A549 (cell line): ENCODE measurements around the gene SLC51A. TPM values are rescaled to one million over a fixed set of nuclear protein-coding genes. Genes with fewer than 3 reads are reported as not detected.

Source experiments
- ATAC-seq, 2 experiments: fragments of 200-7000 bp in 1 of 2; fragments of >200 bp in 1 of 2; cut with Nextera tagmentation in 1 of 2; cut with Tn5 transposase in 1 of 2; 3 replicates each; pipeline versions ENCODE4 v1.8.0 to v1.9.1; 2018 to 2020; ENCODE audit warnings: mild to moderate bottlenecking in 1 of 2, moderate library complexity in 1 of 2
- CTCF ChIA-PET: fragments of 300-600 bp; sonication (Branson Sonifier 250); formaldehyde crosslinking; extraction: SDS; loops from one replicate; lab custom pipeline; 2021; ENCODE audit warnings: antibody characterized with exemption, inconsistent platforms; lab: Yijun Ruan, JAX
- POLR2A ChIA-PET: fragments of 350-600 bp; formaldehyde crosslinking; extraction: SDS; loops from one replicate; lab custom pipeline; 2021; ENCODE audit warnings: antibody characterized with exemption, inconsistent platforms; lab: Yijun Ruan, JAX
- DNase-seq, 2 experiments: peaks; one replicate each; pipeline versions ENCODE4 v3.0.0 to v3.0.0-alpha.2; 2011 to 2016; ENCODE audit warnings: low read depth in 1 of 2, low spot score in 1 of 2
- FAIRE-seq: peaks from 2 replicates; lab custom pipeline; 2011; peaks lifted over from hg19 to GRCh38; lab: Jason Lieb, UNC
- H3K27ac ChIP-seq, 2 experiments: fragments of >200 bp; sonication (Bioruptor Twin); formaldehyde crosslinking; 3 replicates each; pipeline ENCODE4 v1.5.1; 2016 to 2017
- H3K4me1 ChIP-seq: fragments of >200 bp; sonication (Bioruptor Twin); formaldehyde crosslinking; 3 replicates; pipeline ENCODE4 v1.6.1; 2016
- H3K4me2 ChIP-seq: fragments of >200 bp; sonication (Bioruptor Twin); formaldehyde crosslinking; 3 replicates; pipeline ENCODE4 v1.6.1; 2016
- H3K4me3 ChIP-seq: fragments of >200 bp; sonication (Bioruptor Twin); formaldehyde crosslinking; 3 replicates; pipeline ENCODE4 v1.5.1; 2016
- H3K9me3 ChIP-seq: fragments of >200 bp; sonication (Bioruptor Twin); formaldehyde crosslinking; 3 replicates; pipeline ENCODE4 v1.6.1; 2016
- BHLHE40 ChIP-seq: IDR thresholded peaks from 2 replicates; pipeline ENCODE4 v1.6.1; 2012; ENCODE audit warnings: low read depth, low read length, inconsistent platforms
- CBX2 ChIP-seq: fragments of 200-600 bp; sonication (generic); IDR thresholded peaks from 2 replicates; pipeline ENCODE4 v1.6.1; 2016; ENCODE audit warnings: low read depth, mild to moderate bottlenecking, borderline replicate concordance
- CBX8 ChIP-seq: fragments of 200-600 bp; sonication (generic); IDR thresholded peaks from 2 replicates; pipeline ENCODE4 v1.6.1; 2016
- CEBPB ChIP-seq, 2 experiments: fragments of >200 bp in 1 of 2; sonication (Bioruptor Twin) in 1 of 2; formaldehyde crosslinking in 1 of 2; IDR thresholded peaks; 2 replicates each; pipeline ENCODE4 v1.6.1; 2012 to 2016
- CHD2 ChIP-seq: fragments of 150-350 bp; IDR thresholded peaks from 2 replicates; pipeline ENCODE4 v1.6.1; 2014; ENCODE audit warnings: low read length; ENCODE audit not compliant: partially characterized antibody
- FOSB ChIP-seq: fragments of 250-450 bp; sonication (Bioruptor Pico); IDR thresholded peaks from 2 replicates; pipeline ENCODE4 v1.5.0; 2020; ENCODE audit warnings: mild to moderate bottlenecking, moderate library complexity
- GATA3 ChIP-seq: IDR thresholded peaks from 2 replicates; pipeline ENCODE4 v1.6.1; 2012; ENCODE audit warnings: borderline replicate concordance
- HOXA7 ChIP-seq: fragments of 250-450 bp; sonication (Bioruptor Pico); IDR thresholded peaks from 2 replicates; pipeline ENCODE4 v1.5.0; 2020; ENCODE audit warnings: mild to moderate bottlenecking, moderate library complexity
- JUNB ChIP-seq: fragments of >200 bp; sonication (Bioruptor Twin); formaldehyde crosslinking; IDR thresholded peaks from 2 replicates; pipeline ENCODE4 v1.6.1; 2016
- MAFK ChIP-seq: fragments of 450-650 bp; IDR thresholded peaks from 2 replicates; pipeline ENCODE4 v1.6.1; 2014; ENCODE audit not compliant: partially characterized antibody
- MAZ ChIP-seq: fragments of 150-350 bp; IDR thresholded peaks from 2 replicates; pipeline ENCODE4 v1.6.1; 2014; ENCODE audit warnings: antibody characterized with exemption, low read depth, low read length, borderline replicate concordance
- MYC ChIP-seq: IDR thresholded peaks from 2 replicates; pipeline ENCODE4 v1.6.1; 2012; ENCODE audit warnings: mild to moderate bottlenecking, inconsistent platforms, low read length, improper control_type of control experiment, borderline replicate concordance
- NFE2L2 ChIP-seq: fragments of 150-350 bp; conservative IDR thresholded peaks from 2 replicates; pipeline ENCODE4 v1.6.1; 2014; ENCODE audit warnings: low read length
- NPAS2 ChIP-seq: fragments of 250-450 bp; sonication (Bioruptor Pico); IDR thresholded peaks from 2 replicates; pipeline ENCODE4 v1.8.0; 2022; ENCODE audit warnings: mild to moderate bottlenecking, moderate library complexity, borderline replicate concordance
- POLR2A ChIP-seq: IDR thresholded peaks from 2 replicates; pipeline ENCODE4 v1.6.1; 2012; ENCODE audit warnings: mild to moderate bottlenecking, low read length
- POLR2AphosphoS2 ChIP-seq: conservative IDR thresholded peaks from 2 replicates; pipeline ENCODE4 v1.6.1; 2012; ENCODE audit warnings: low read length, improper control_type of control experiment, inconsistent platforms
- RARB ChIP-seq: fragments of 250-450 bp; sonication (Bioruptor Pico); IDR thresholded peaks from 2 replicates; pipeline ENCODE4 v1.8.0; 2021; ENCODE audit warnings: mild to moderate bottlenecking, moderate library complexity
- RFX5 ChIP-seq: fragments of 450-650 bp; IDR thresholded peaks from 2 replicates; pipeline ENCODE4 v1.7.1; 2014; ENCODE audit warnings: antibody characterized with exemption, mild to moderate bottlenecking, moderate library complexity
- SMC3 ChIP-seq: fragments of >200 bp; sonication (Bioruptor Twin); formaldehyde crosslinking; IDR thresholded peaks from 3 replicates; pipeline ENCODE4 v1.6.1; 2018; ENCODE audit warnings: inconsistent platforms
- ZC3H11A ChIP-seq: fragments of 450-650 bp; IDR thresholded peaks from 2 replicates; pipeline ENCODE4 v1.6.1; 2014; ENCODE audit warnings: antibody characterized with exemption, mild to moderate bottlenecking
- ZFP36 ChIP-seq: fragments of 450-650 bp; IDR thresholded peaks from 2 replicates; pipeline ENCODE4 v1.6.1; 2014; ENCODE audit warnings: borderline replicate concordance; ENCODE audit not compliant: partially characterized antibody
- ZNF302 ChIP-seq: fragments of 250-450 bp; sonication (Bioruptor Pico); IDR thresholded peaks from 2 replicates; pipeline ENCODE4 v1.9.0; 2021; ENCODE audit warnings: inconsistent platforms, mild to moderate bottlenecking, moderate library complexity
- ZSCAN20 ChIP-seq: fragments of 250-450 bp; sonication (Bioruptor Pico); IDR thresholded peaks from 2 replicates; pipeline ENCODE4 v1.8.0; 2022; ENCODE audit warnings: mild to moderate bottlenecking, moderate library complexity
- WGBS: methylation state at CpG from one replicate; pipeline ENCODE4 v1.1.6; 2017; ENCODE audit errors: missing lambda C conversion rate; 5-methylcytosine and 5-hydroxymethylcytosine counted together
- polyA plus RNA-seq, 4 experiments: library from polyadenylated mRNA; depleted of rRNA in 3 of 4; stranded (reverse); fragments of >200 nt; fragmentation: RNase III in 1 of 4; extraction: RNeasy Plus Mini Kit Qiagen cat#74134 plus additional on column Dnase treatment in 1 of 4; gene quantifications; 2 replicates in 3 of 4; 3 replicates in 1 of 4; pipeline ENCODE4 v1.2.3, GENCODE V29; 2011 to 2017
- TF ChIP-seq, protein P1 (sequence below): fragments of >200 bp; sonication (Bioruptor Twin); formaldehyde crosslinking; IDR thresholded peaks from 2 replicates; pipeline ENCODE4 v1.6.1; 2016
- TF ChIP-seq, protein P2 (sequence below): fragments of 200-600 bp; sonication (generic); IDR thresholded peaks from 2 replicates; pipeline ENCODE4 v1.6.1; 2016; ENCODE audit warnings: antibody characterized with exemption, mild to moderate bottlenecking, moderate library complexity
- TF ChIP-seq, protein P3 (sequence below): fragments of 150-350 bp; IDR thresholded peaks from 2 replicates; pipeline ENCODE4 v1.6.1; 2014; ENCODE audit warnings: low read depth, mild to moderate bottlenecking, low read length
- TF ChIP-seq, protein P4 (sequence below): fragments of 250-450 bp; sonication (Bioruptor Pico); IDR thresholded peaks from 2 replicates; pipeline ENCODE4 v1.5.0; 2021; ENCODE audit warnings: mild to moderate bottlenecking, moderate library complexity, borderline replicate concordance

The SLC51A gene
- polyA plus RNA-seq, 2 of the 4 experiments (the other 2 are of a cell fraction), result not detected

DNA sequence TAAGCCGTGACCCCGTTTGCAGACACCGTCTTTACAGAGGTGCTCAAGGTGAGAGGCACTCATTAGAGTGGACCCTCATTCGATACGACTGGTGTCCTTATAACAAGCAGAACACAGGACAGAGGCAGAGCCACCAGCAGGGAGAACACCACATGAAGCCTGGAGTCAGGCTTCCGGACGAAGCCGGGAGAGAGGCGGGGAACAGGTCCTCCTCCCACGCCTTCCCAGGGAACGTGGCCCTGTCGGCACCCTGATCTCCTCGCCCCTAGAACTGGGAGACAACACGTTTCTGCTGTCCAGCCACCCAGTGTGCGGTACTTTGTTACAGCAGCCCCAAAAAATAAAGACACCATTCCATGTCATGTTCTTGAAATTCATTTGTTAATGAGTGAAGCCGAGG lies 38.8 kb upstream of the SLC51A start (continued):
- TF ChIP-seq, protein P1, sequence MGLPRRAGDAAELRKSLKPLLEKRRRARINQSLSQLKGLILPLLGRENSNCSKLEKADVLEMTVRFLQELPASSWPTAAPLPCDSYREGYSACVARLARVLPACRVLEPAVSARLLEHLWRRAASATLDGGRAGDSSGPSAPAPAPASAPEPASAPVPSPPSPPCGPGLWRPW, result no peak
- TF ChIP-seq RARB (CRISPR knock-in tag) (no peak), HOXA7 (CRISPR knock-in tag) (no peak), NPAS2 (no peak)

DNA sequence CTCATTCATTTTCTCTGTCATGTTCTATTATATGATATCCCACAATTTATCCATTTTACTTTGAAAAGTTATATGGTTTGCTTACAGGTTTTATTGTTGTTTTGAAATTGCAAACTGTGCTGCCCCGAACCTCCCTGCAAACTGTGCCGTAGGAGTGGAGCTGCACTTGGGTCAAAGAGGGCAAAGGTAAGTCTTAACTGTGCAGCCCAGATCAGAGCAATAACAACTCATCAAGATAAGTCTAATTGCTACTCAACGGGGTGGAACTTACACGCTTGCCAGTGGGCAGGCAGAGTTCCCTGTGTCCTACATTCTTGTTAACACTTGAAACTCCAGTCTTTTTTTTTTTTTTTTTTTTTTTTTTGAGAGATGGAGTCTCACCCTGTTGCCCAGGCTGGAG lies 38.4 kb upstream of the SLC51A start:
- ATAC-seq, result no peak
- WGBS, result 70% methylated on average over 4 of the region's 4 CpGs

DNA sequence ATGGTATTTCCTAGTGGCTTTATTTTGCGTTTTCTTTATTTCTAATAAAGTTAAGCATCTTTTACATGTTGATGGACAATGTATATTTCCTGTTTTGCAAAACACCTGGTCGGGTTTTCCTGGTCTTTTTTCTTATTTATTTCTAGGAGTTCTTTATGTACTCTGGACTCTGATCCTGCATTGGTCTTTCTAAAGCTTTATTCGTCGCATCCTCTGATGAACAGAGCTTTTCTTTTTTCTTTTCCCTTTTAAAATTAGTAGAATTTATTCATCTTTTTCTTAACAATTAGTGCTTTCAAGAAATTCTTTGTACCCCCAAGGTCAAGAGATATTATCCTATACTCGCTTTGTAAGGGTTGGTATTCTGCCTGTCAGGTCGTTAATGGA lies 37.3 kb upstream of the SLC51A start:
- ChIA-PET POLR2A (no interaction called here), CTCF (no interaction called here)
- no peak for DNase-seq
- ATAC-seq, result no peak
- no peak overlapping the region for H3K27ac ChIP-seq
- no peak overlapping the region for H3K4me2 ChIP-seq
- no peak for TF ChIP-seq MAFK
- TF ChIP-seq POLR2AphosphoS2, result no peak
- TF ChIP-seq CBX2, result no peak
- no peak for TF ChIP-seq CBX8
- TF ChIP-seq, protein P2, sequence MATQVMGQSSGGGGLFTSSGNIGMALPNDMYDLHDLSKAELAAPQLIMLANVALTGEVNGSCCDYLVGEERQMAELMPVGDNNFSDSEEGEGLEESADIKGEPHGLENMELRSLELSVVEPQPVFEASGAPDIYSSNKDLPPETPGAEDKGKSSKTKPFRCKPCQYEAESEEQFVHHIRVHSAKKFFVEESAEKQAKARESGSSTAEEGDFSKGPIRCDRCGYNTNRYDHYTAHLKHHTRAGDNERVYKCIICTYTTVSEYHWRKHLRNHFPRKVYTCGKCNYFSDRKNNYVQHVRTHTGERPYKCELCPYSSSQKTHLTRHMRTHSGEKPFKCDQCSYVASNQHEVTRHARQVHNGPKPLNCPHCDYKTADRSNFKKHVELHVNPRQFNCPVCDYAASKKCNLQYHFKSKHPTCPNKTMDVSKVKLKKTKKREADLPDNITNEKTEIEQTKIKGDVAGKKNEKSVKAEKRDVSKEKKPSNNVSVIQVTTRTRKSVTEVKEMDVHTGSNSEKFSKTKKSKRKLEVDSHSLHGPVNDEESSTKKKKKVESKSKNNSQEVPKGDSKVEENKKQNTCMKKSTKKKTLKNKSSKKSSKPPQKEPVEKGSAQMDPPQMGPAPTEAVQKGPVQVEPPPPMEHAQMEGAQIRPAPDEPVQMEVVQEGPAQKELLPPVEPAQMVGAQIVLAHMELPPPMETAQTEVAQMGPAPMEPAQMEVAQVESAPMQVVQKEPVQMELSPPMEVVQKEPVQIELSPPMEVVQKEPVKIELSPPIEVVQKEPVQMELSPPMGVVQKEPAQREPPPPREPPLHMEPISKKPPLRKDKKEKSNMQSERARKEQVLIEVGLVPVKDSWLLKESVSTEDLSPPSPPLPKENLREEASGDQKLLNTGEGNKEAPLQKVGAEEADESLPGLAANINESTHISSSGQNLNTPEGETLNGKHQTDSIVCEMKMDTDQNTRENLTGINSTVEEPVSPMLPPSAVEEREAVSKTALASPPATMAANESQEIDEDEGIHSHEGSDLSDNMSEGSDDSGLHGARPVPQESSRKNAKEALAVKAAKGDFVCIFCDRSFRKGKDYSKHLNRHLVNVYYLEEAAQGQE, result no peak
- TF ChIP-seq GATA3, result no peak
- TF ChIP-seq, protein P3, sequence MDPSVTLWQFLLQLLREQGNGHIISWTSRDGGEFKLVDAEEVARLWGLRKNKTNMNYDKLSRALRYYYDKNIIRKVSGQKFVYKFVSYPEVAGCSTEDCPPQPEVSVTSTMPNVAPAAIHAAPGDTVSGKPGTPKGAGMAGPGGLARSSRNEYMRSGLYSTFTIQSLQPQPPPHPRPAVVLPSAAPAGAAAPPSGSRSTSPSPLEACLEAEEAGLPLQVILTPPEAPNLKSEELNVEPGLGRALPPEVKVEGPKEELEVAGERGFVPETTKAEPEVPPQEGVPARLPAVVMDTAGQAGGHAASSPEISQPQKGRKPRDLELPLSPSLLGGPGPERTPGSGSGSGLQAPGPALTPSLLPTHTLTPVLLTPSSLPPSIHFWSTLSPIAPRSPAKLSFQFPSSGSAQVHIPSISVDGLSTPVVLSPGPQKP, result no peak
- no peak for TF ChIP-seq POLR2A
- TF ChIP-seq MYC, result no peak
- TF ChIP-seq JUNB, result no peak
- TF ChIP-seq RFX5, result no peak
- TF ChIP-seq FOSB (CRISPR knock-in tag), result no peak
- TF ChIP-seq ZC3H11A, result no peak
- no peak for TF ChIP-seq SMC3
- no peak for TF ChIP-seq CEBPB (IDR thresholded peaks at IDR 0.05)
- TF ChIP-seq, protein P4, sequence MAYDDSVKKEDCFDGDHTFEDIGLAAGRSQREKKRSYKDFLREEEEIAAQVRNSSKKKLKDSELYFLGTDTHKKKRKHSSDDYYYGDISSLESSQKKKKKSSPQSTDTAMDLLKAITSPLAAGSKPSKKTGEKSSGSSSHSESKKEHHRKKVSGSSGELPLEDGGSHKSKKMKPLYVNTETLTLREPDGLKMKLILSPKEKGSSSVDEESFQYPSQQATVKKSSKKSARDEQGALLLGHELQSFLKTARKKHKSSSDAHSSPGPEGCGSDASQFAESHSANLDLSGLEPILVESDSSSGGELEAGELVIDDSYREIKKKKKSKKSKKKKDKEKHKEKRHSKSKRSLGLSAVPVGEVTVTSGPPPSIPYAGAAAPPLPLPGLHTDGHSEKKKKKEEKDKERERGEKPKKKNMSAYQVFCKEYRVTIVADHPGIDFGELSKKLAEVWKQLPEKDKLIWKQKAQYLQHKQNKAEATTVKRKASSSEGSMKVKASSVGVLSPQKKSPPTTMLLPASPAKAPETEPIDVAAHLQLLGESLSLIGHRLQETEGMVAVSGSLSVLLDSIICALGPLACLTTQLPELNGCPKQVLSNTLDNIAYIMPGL (CRISPR knock-in tag), result no peak
- TF ChIP-seq ZFP36, result no peak
- 60% methylated on average over 6 of the region's 6 CpGs for WGBS
- FAIRE-seq, result no peak
- no peaks in the 10 kb centered on the region for H3K4me1 ChIP-seq
- no peak overlapping the region for H3K4me3 ChIP-seq
- H3K9me3 ChIP-seq, result no peaks in the 10 kb centered on the region

More for the DNA sequence above, 38.4 kb upstream of the SLC51A start:
- H3K4me2 ChIP-seq, result no peak overlapping the region
- H3K9me3 ChIP-seq, result no peaks in the 10 kb centered on the region
- POLR2A ChIA-PET, result no interaction called here
- no peak overlapping the region for H3K4me3 ChIP-seq
- TF ChIP-seq JUNB (no peak), ZC3H11A (no peak), CHD2 (no peak), ZSCAN20 (CRISPR knock-in tag) (no peak), NFE2L2 (no peak), HOXA7 (CRISPR knock-in tag) (no peak), BHLHE40 (no peak), CBX2 (no peak), ZNF302 (CRISPR knock-in tag) (no peak), RARB (CRISPR knock-in tag) (no peak), MAZ (no peak), SMC3 (no peak)
- TF ChIP-seq, protein P1, result no peak
- TF ChIP-seq, all 56 proteins: peak for 0
- Histone ChIP-seq H3K27ac (no peak overlapping the region), H3K4me1 (no peaks in the 10 kb centered on the region)
- CTCF ChIA-PET, result no interaction called here
- no peak for DNase-seq
- no peak for FAIRE-seq
